PC-3 (cell line): ENCODE data around the gene PNPT1. TPM values are rescaled to one million over a fixed set of nuclear protein-coding genes. Genes with fewer than 3 reads are reported as not detected.

Experiments
- ATAC-seq: fragments of 200-7000 bp; cut with Tn5 transposase; 2 replicates; pipeline ENCODE4 v1.9.1; 2020; ENCODE audit warnings: mild to moderate bottlenecking, moderate library complexity
- BruUV-seq: library from RNA; stranded (reverse); fragments of 400-500 nt; replicated peaks from 2 replicates; lab custom pipeline; 2021; lab: Mats Ljungman, UMichigan
- CTCF ChIA-PET: fragments of 300-600 bp; sonication (Branson Sonifier 250); formaldehyde crosslinking; loops from one replicate; lab custom pipeline; 2022; ENCODE audit warnings: antibody characterized with exemption; lab: Charles Lee
- POLR2A ChIA-PET: fragments of 300-600 bp; sonication (Branson Sonifier 250); formaldehyde crosslinking; loops from one replicate; lab custom pipeline; 2022; ENCODE audit warnings: antibody characterized with exemption; ENCODE audit not compliant: unreplicated experiment; lab: Charles Lee
- DNase-seq: peaks from one replicate; pipeline ENCODE4 v3.0.0-alpha.2; 2015
- H2AFZ ChIP-seq: fragments of 300-600 bp; sonication (generic); 2 replicates; pipeline ENCODE4 v1.6.0; 2016; ENCODE audit warnings: antibody characterized with exemption, low read length
- H3F3A ChIP-seq: fragments of 300-600 bp; sonication (generic); one replicate; pipeline ENCODE4 v1.6.0; 2017; ENCODE audit warnings: antibody characterized with exemption, low read length, control low read depth, mild to moderate bottlenecking; ENCODE audit not compliant: unreplicated experiment
- H3K27ac ChIP-seq: fragments of 300-600 bp; sonication (generic); 2 replicates; pipeline ENCODE4 v1.5.1; 2016; ENCODE audit warnings: mild to moderate bottlenecking, low read length
- H3K27me3 ChIP-seq: fragments of 300-600 bp; sonication (generic); 2 replicates; pipeline ENCODE4 v1.6.1; 2016; ENCODE audit warnings: low read length, mixed read lengths
- H3K36me3 ChIP-seq: fragments of 300-600 bp; sonication (generic); 2 replicates; pipeline ENCODE4 v1.6.1; 2016; ENCODE audit warnings: low read depth, mixed run types, low read length, mixed read lengths
- H3K4me1 ChIP-seq: fragments of 300-600 bp; sonication (generic); 2 replicates; pipeline ENCODE4 v1.5.1; 2016; ENCODE audit warnings: low read length; ENCODE audit not compliant: insufficient read depth
- H3K4me2 ChIP-seq: fragments of 300-600 bp; sonication (generic); 2 replicates; pipeline ENCODE4 v1.6.0; 2016; ENCODE audit warnings: low read length
- H3K4me3 ChIP-seq: fragments of 300-600 bp; sonication (generic); 2 replicates; pipeline ENCODE4 v1.5.1; 2016; ENCODE audit warnings: mild to moderate bottlenecking, low read length, mixed read lengths
- H3K79me2 ChIP-seq: fragments of 300-600 bp; sonication (generic); 2 replicates; pipeline ENCODE4 v1.6.1; 2017; ENCODE audit warnings: low read length, mixed read lengths
- H3K9ac ChIP-seq: fragments of 300-600 bp; sonication (generic); 2 replicates; pipeline ENCODE4 v1.6.0; 2016; ENCODE audit warnings: mild to moderate bottlenecking, low read length
- H3K9me2 ChIP-seq: fragments of 300-600 bp; sonication (generic); replicated peaks from 2 replicates; pipeline ENCODE4 v1.6.1; 2016; ENCODE audit warnings: mixed run types, low read length, mixed read lengths
- H3K9me3 ChIP-seq: fragments of 300-600 bp; sonication (generic); 2 replicates; pipeline ENCODE4 v1.6.1; 2016; ENCODE audit warnings: low read length, mixed read lengths
- H4K20me1 ChIP-seq: fragments of 300-600 bp; sonication (generic); 2 replicates; pipeline ENCODE4 v1.6.1; 2016; ENCODE audit warnings: low read length, mixed read lengths
- CTCF ChIP-seq: fragments of 300-600 bp; sonication (generic); conservative IDR thresholded peaks from 2 replicates; pipeline ENCODE4 v1.5.1; 2017; ENCODE audit warnings: antibody characterized with exemption, low read depth, mild to moderate bottlenecking, low read length
- EZH2 ChIP-seq: fragments of 300-600 bp; sonication (generic); IDR thresholded peaks from one replicate; pipeline ENCODE4 v1.6.1; 2017; ENCODE audit warnings: antibody characterized with exemption, mild to moderate bottlenecking, low read length; ENCODE audit not compliant: unreplicated experiment
- EZH2phosphoT487 ChIP-seq: fragments of 300-600 bp; sonication (generic); IDR thresholded peaks from 2 replicates; pipeline ENCODE4 v1.6.1; 2018; ENCODE audit warnings: mild to moderate bottlenecking, antibody characterized with exemption, low read length, borderline replicate concordance
- intact Hi-C: fragments of 100-400 bp; cut with micrococcal nuclease; formaldehyde crosslinking; loops from 2 replicates; pipeline ENCODE4 v1.9.0; 2023
- total RNA-seq: library from RNA; depleted of rRNA; stranded (reverse); fragments of >200 nt; gene quantifications from 2 replicates; pipeline ENCODE4 v1.2.3, GENCODE V29; 2014

Gene PNPT1
- total RNA-seq, 1 experiment from 2014 or later, result 43.6 TPM

GRCh38 chr2:55649211-55649610 is 44.4 kb downstream of the PNPT1 start:
- no peak for ATAC-seq
- no peak overlapping the region for H3K9ac ChIP-seq
- no peak overlapping the region for H2AFZ ChIP-seq
- peaks cover 15% of the 10 kb centered on the region for H3K4me1 ChIP-seq
- H3F3A ChIP-seq, result no peaks in the 10 kb centered on the region
- intact Hi-C loops, result no loop called here
- no peak overlapping the region for H3K4me2 ChIP-seq
- TF ChIP-seq EZH2 (no peak), EZH2phosphoT487 (no peak), CTCF (no peak)
- H3K36me3 ChIP-seq, result peaks cover 28% of the 10 kb centered on the region
- H3K4me3 ChIP-seq, result no peak overlapping the region
- no peaks in the 10 kb centered on the region for H3K9me3 ChIP-seq
- H3K9me2 ChIP-seq, result no peaks in the 10 kb centered on the region
- ChIA-PET CTCF (no interaction called here), POLR2A (interaction anchor here (0.7 kb wide), 1 partner anchor 826 kb away, joined by 5 read pairs; no protein-coding TSS in a partner anchor)
- DNase-seq, result no peak
- no peak overlapping the region for H3K27ac ChIP-seq
- no peaks in the 10 kb centered on the region for H4K20me1 ChIP-seq
- H3K79me2 ChIP-seq, result no peaks in the 10 kb centered on the region
- no TSS peak for BruUV-seq
- no peaks in the 10 kb centered on the region for H3K27me3 ChIP-seq

GRCh38 chr2:55636831-55637230 is 56.8 kb downstream of the PNPT1 start:
- Histone ChIP-seq H3K4me1 (no peaks in the 10 kb centered on the region), H3K27ac (no peak overlapping the region), H3K9me3 (no peaks in the 10 kb centered on the region), H4K20me1 (no peaks in the 10 kb centered on the region), H3K36me3 (peaks cover 41% of the 10 kb centered on the region), H3K9ac (no peak overlapping the region), H3K79me2 (no peaks in the 10 kb centered on the region), H3K4me2 (no peak overlapping the region), H3K27me3 (no peaks in the 10 kb centered on the region), H3K4me3 (no peak overlapping the region), H3K9me2 (no peaks in the 10 kb centered on the region), H3F3A (no peaks in the 10 kb centered on the region), H2AFZ (no peak overlapping the region)
- no TSS peak for BruUV-seq
- ChIA-PET CTCF (no interaction called here), POLR2A (no interaction called here)
- intact Hi-C loops, result no loop called here
- TF ChIP-seq EZH2, result no peak
- TF ChIP-seq EZH2phosphoT487, result no peak
- no peak for TF ChIP-seq CTCF
- no peak for DNase-seq
- no peak for ATAC-seq

- CTCF ChIA-PET, result no interaction called here
- Histone ChIP-seq H3K9ac (no peak overlapping the region), H2AFZ (no peak overlapping the region), H3K9me2 (no peaks in the 10 kb centered on the region), H4K20me1 (no peaks in the 10 kb centered on the region; the same call in 1 of the 2 replicates), H3F3A (peaks cover 3% of the 10 kb centered on the region), H3K4me1 (no peaks in the 10 kb centered on the region), H3K9me3 (no peaks in the 10 kb centered on the region), H3K79me2 (no peaks in the 10 kb centered on the region), H3K4me2 (no peak overlapping the region), H3K27me3 (no peaks in the 10 kb centered on the region), H3K36me3 (peaks cover 20% of the 10 kb centered on the region), H3K4me3 (no peak overlapping the region), H3K27ac (no peak overlapping the region)
- DNase-seq, result no peak
- no TSS peak for BruUV-seq
- TF ChIP-seq CTCF, result no peak
- no peak for TF ChIP-seq EZH2
- no peak for TF ChIP-seq EZH2phosphoT487
- POLR2A ChIA-PET, result no interaction called here
- ATAC-seq, result no peak
- intact Hi-C loops, result no loop called here
These were observed 64.7 kb downstream of the PNPT1 start for GRCh38 chr2:55628931-55629330.
